Right atrium auricular region (tissue), 2 donors: ENCODE results near the gene ARHGAP23. TPM values are rescaled to one million over a fixed set of nuclear protein-coding genes. Genes with fewer than 3 reads are reported as not detected.

Experiments used
- DNase-seq: peaks from one replicate; pipeline ENCODE4 v3.0.0-alpha.2; 2019; ENCODE audit warnings: low spot score
- H3K27ac ChIP-seq, 2 donors: fragments of 200-600 bp; sonication (generic); 1 replicate in 1 of 2; 2 replicates in 1 of 2; pipeline ENCODE4 v1.5.1; 2016 to 2019
- H3K27me3 ChIP-seq, 2 donors: fragments of 200-600 bp; sonication (generic); one replicate each; pipeline versions ENCODE4 v1.5.1 to v1.6.0; 2017 to 2019
- H3K36me3 ChIP-seq: fragments of 200-600 bp; sonication (generic); one replicate; pipeline ENCODE4 v1.5.1; 2016
- H3K4me1 ChIP-seq, 2 donors: fragments of 200-600 bp; sonication (generic); one replicate each; pipeline versions ENCODE4 v1.5.1 to v1.6.0; 2017 to 2019
- H3K4me3 ChIP-seq, 2 donors: fragments of 200-600 bp; sonication (generic); 1 replicate in 1 of 2; 2 replicates in 1 of 2; pipeline ENCODE4 v1.5.1; 2017 to 2019; ENCODE audit warnings: mild to moderate bottlenecking in 1 of 2, moderate library complexity in 1 of 2
- H3K9me3 ChIP-seq, 2 donors: fragments of 200-600 bp; sonication (generic); one replicate each; pipeline ENCODE4 v1.5.1; 2019
- CTCF ChIP-seq, 2 donors: fragments of 200-600 bp; sonication (generic); IDR thresholded peaks; one replicate each; pipeline ENCODE4 v1.5.1; 2019; ENCODE audit warnings: antibody characterized with exemption in 2 of 2
- total RNA-seq, 2 donors: library from RNA; depleted of rRNA; stranded (reverse); fragments of >200 nt; gene quantifications; one replicate each; pipeline ENCODE4 v1.1.0, GENCODE V29; 2016

The ARHGAP23 gene
- total RNA-seq, 2 donors from 2014 or later, result 59.9 to 95.6 TPM

- no peaks in the 10 kb centered on the region for H3K4me1 ChIP-seq
- no peak for TF ChIP-seq CTCF (IDR thresholded peaks at IDR 0.05)
- no peaks in the 10 kb centered on the region for H3K36me3 ChIP-seq
- H3K27ac ChIP-seq, result no peak overlapping the region
- no peak for DNase-seq
- H3K4me3 ChIP-seq, result no peak overlapping the region
- no peaks in the 10 kb centered on the region for H3K27me3 ChIP-seq
- H3K9me3 ChIP-seq, result no peaks in the 10 kb centered on the region
These were observed 104.2 kb downstream of the ARHGAP23 start for GRCh38 chr17:38532451-38532850.

- no peaks in the 10 kb centered on the region for H3K9me3 ChIP-seq
- no peak for TF ChIP-seq CTCF (IDR thresholded peaks at IDR 0.05)
- no peaks in the 10 kb centered on the region for H3K36me3 ChIP-seq
- no peak for DNase-seq
- H3K27me3 ChIP-seq, result no peaks in the 10 kb centered on the region
- H3K4me1 ChIP-seq, result no peaks in the 10 kb centered on the region
- H3K27ac ChIP-seq, result no peak overlapping the region
- H3K4me3 ChIP-seq, result no peak overlapping the region
These were observed 105.0 kb downstream of the ARHGAP23 start for GRCh38 chr17:38533241-38533640.

- Histone ChIP-seq H3K27me3 (no peaks in the 10 kb centered on the region), H3K9me3 (no peaks in the 10 kb centered on the region), H3K4me1 (no peaks in the 10 kb centered on the region), H3K4me3 (no peak overlapping the region), H3K27ac (no peak overlapping the region), H3K36me3 (no peaks in the 10 kb centered on the region)
- no peak for DNase-seq
- TF ChIP-seq CTCF (IDR thresholded peaks at IDR 0.05), result no peak
These were observed 105.7 kb downstream of the ARHGAP23 start for GRCh38 chr17:38533866-38534497.

- no peaks in the 10 kb centered on the region for H3K4me1 ChIP-seq
- H3K4me3 ChIP-seq, result no peak overlapping the region
- no peak for DNase-seq
- H3K36me3 ChIP-seq, result no peaks in the 10 kb centered on the region
- H3K27ac ChIP-seq, result no peak overlapping the region
- TF ChIP-seq CTCF (IDR thresholded peaks at IDR 0.05), result no peak
- H3K27me3 ChIP-seq, result no peaks in the 10 kb centered on the region
- H3K9me3 ChIP-seq, result no peaks in the 10 kb centered on the region
These were observed 106.2 kb downstream of the ARHGAP23 start for GRCh38 chr17:38534498-38534885.

- no peak for DNase-seq
- H3K4me3 ChIP-seq, result no peak overlapping the region
- no peaks in the 10 kb centered on the region for H3K9me3 ChIP-seq
- TF ChIP-seq CTCF (IDR thresholded peaks at IDR 0.05), result no peak
- no peaks in the 10 kb centered on the region for H3K4me1 ChIP-seq
- no peak overlapping the region for H3K27ac ChIP-seq
- H3K36me3 ChIP-seq, result no peaks in the 10 kb centered on the region
- no peaks in the 10 kb centered on the region for H3K27me3 ChIP-seq
These were observed 107.6 kb downstream of the ARHGAP23 start for GRCh38 chr17:38535886-38536285.

GRCh38 chr17:38536661-38537060 lies 108.4 kb downstream of the ARHGAP23 start:
- DNase-seq, result no peak
- H3K9me3 ChIP-seq, result no peaks in the 10 kb centered on the region
- no peaks in the 10 kb centered on the region for H3K4me1 ChIP-seq
- H3K4me3 ChIP-seq, result no peak overlapping the region
- no peak for TF ChIP-seq CTCF (IDR thresholded peaks at IDR 0.05)
- no peaks in the 10 kb centered on the region for H3K36me3 ChIP-seq
- no peaks in the 10 kb centered on the region for H3K27me3 ChIP-seq
- H3K27ac ChIP-seq, result no peak overlapping the region
